Natural killer cell (primary cell): ENCODE measurements around the gene PDLIM4. TPM values are rescaled to one million over a fixed set of nuclear protein-coding genes. Genes with fewer than 3 reads are reported as not detected.

ENCODE experiments used
- ATAC-seq, 3 donors: fragments of 150-1000 bp in 2 of 3; fragments of 200-7000 bp in 1 of 3; cut with Tn5 transposase; 1 replicate in 1 of 3; 2 replicates in 2 of 3; pipeline ENCODE4 v1.10.0; 2021; ENCODE audit warnings: mild to moderate bottlenecking in 2 of 3, moderate library complexity in 2 of 3
- DNase-seq, 2 donors: peaks; one replicate each; pipeline versions ENCODE4 v3.0.0 to v3.0.0-alpha.2; 2013 to 2021; ENCODE audit warnings: mixed read lengths in 1 of 2
- H3K27ac ChIP-seq: one replicate; pipeline ENCODE4 v1.5.1; 2013; ENCODE audit warnings: mild to moderate bottlenecking, low read length
- H3K27me3 ChIP-seq: one replicate; pipeline ENCODE4 v1.6.1; 2013; ENCODE audit warnings: low read length; ENCODE audit not compliant: control insufficient read depth, insufficient read depth
- H3K36me3 ChIP-seq: one replicate; pipeline ENCODE4 v1.6.1; 2013; ENCODE audit warnings: low read length; ENCODE audit not compliant: control insufficient read depth, insufficient read depth
- H3K4me1 ChIP-seq: one replicate; pipeline ENCODE4 v1.6.1; 2013; ENCODE audit warnings: low read length; ENCODE audit not compliant: control insufficient read depth, insufficient read depth
- H3K4me3 ChIP-seq: one replicate; pipeline ENCODE4 v1.5.1; 2013; ENCODE audit warnings: low read length
- H3K9me3 ChIP-seq: one replicate; pipeline ENCODE4 v1.6.1; 2013; ENCODE audit warnings: low read length; ENCODE audit not compliant: control insufficient read depth, insufficient read depth
- H3K27ac Mint-ChIP-seq, 2 donors: one replicate each; pipeline ENCODE4 v1.8.0; 2022; ENCODE audit warnings: mild to moderate bottlenecking in 2 of 2, mixed read lengths in 2 of 2, moderate library complexity in 1 of 2
- H3K27me3 Mint-ChIP-seq, 2 donors: one replicate each; pipeline ENCODE4 v1.8.0; 2022; ENCODE audit warnings: low read depth in 2 of 2, mixed read lengths in 2 of 2
- H3K36me3 Mint-ChIP-seq: one replicate; pipeline ENCODE4 v1.8.0; 2022; ENCODE audit warnings: mixed read lengths
- H3K4me1 Mint-ChIP-seq, 2 donors: one replicate each; pipeline ENCODE4 v1.8.0; 2022; ENCODE audit warnings: mixed read lengths in 2 of 2
- H3K4me3 Mint-ChIP-seq: one replicate; pipeline ENCODE4 v1.8.0; 2022; ENCODE audit warnings: mild to moderate bottlenecking, moderate library complexity, mixed read lengths
- H3K9me3 Mint-ChIP-seq, 2 donors: one replicate each; pipeline ENCODE4 v1.8.0; 2022; ENCODE audit warnings: mixed read lengths in 2 of 2
- CTCF ChIP-seq: fragments of 200-600 bp; IDR thresholded peaks from one replicate; pipeline ENCODE4 v1.8.0; 2022; ENCODE audit warnings: antibody characterized with exemption
- WGBS: methylation state at CpG from one replicate; pipeline ENCODE4 v1.1.7; 2013; ENCODE audit warnings: missing lambda C conversion rate; ENCODE audit not compliant: insufficient coverage; 5-methylcytosine and 5-hydroxymethylcytosine counted together
- intact Hi-C: fragments of 100-400 bp; cut with micrococcal nuclease; formaldehyde crosslinking; loops from one replicate; pipeline ENCODE4 v1.14.2; 2022
- total RNA-seq, 4 donors: library from RNA; stranded (reverse); fragments of 120-200 nt in 1 of 4; gene quantifications; one replicate each; pipeline versions ENCODE4 v1.2.3 to v1.2.4, GENCODE V29; 2013 to 2022

The PDLIM4 gene
- total RNA-seq, 3 donors from 2014 or later (not counting 1 experiment from before 2014, with no cell fraction given): not detected

GRCh38 chr5:132260051-132260450 lies 2.6 kb downstream of the PDLIM4 start:
- Mint-ChIP-seq H3K36me3 (no peaks in the 10 kb centered on the region), H3K4me3 (no peak overlapping the region), H3K4me1 (peaks cover 0 to 9% of the 10 kb centered on the region in 2 donors), H3K27me3 (peaks cover 13 to 22% of the 10 kb centered on the region in 2 donors), H3K27ac (no peak overlapping the region), H3K9me3 (no peaks in the 10 kb centered on the region)
- intact Hi-C loops: no loop called here
- no peaks in the 10 kb centered on the region for H3K9me3 ChIP-seq
- DNase-seq (no peak), ATAC-seq (no peak)
- H3K4me1 ChIP-seq: peaks cover 10% of the 10 kb centered on the region
- H3K4me3 ChIP-seq: no peak overlapping the region
- TF ChIP-seq CTCF: no peak
- peaks cover 17% of the 10 kb centered on the region for H3K27me3 ChIP-seq
- H3K27ac ChIP-seq: no peak overlapping the region
- WGBS: 64% methylated on average over 6 of the region's 6 CpGs
- H3K36me3 ChIP-seq: no peaks in the 10 kb centered on the region

GRCh38 chr5:132260714-132261551 lies 3.4 kb downstream of the PDLIM4 start:
- Mint-ChIP-seq H3K27ac (no peak overlapping the region), H3K27me3 (peaks cover 9 to 19% of the 10 kb centered on the region in 2 donors), H3K4me1 (peaks cover 0 to 9% of the 10 kb centered on the region in 2 donors), H3K9me3 (no peaks in the 10 kb centered on the region), H3K4me3 (no peak overlapping the region), H3K36me3 (no peaks in the 10 kb centered on the region)
- DNase-seq (no peak), ATAC-seq (no peak)
- TF ChIP-seq CTCF: no peak
- Histone ChIP-seq H3K27me3 (peaks cover 17% of the 10 kb centered on the region), H3K4me3 (no peak overlapping the region), H3K36me3 (no peaks in the 10 kb centered on the region), H3K27ac (no peak overlapping the region), H3K9me3 (no peaks in the 10 kb centered on the region), H3K4me1 (peaks cover 10% of the 10 kb centered on the region)
- 38% methylated on average over 5 of the region's 6 CpGs for WGBS
- intact Hi-C loops: no loop called here

GRCh38 chr5:132261881-132262845 lies 4.7 kb downstream of the PDLIM4 start:
- no peak for ATAC-seq
- no peak for TF ChIP-seq CTCF
- H3K36me3 Mint-ChIP-seq: no peaks in the 10 kb centered on the region
- peaks cover 0 to 10% of the 10 kb centered on the region in 2 donors for H3K27me3 Mint-ChIP-seq
- Histone ChIP-seq H3K4me3 (no peak overlapping the region), H3K4me1 (peaks cover 8% of the 10 kb centered on the region), H3K27me3 (peaks cover 13% of the 10 kb centered on the region), H3K27ac (no peak overlapping the region), H3K36me3 (no peaks in the 10 kb centered on the region), H3K9me3 (no peaks in the 10 kb centered on the region)
- H3K27ac Mint-ChIP-seq: no peak overlapping the region
- 88% methylated on average over 7 of the region's 7 CpGs for WGBS
- no peaks in the 10 kb centered on the region for H3K9me3 Mint-ChIP-seq
- peaks cover 0 to 5% of the 10 kb centered on the region in 2 donors for H3K4me1 Mint-ChIP-seq
- DNase-seq: no peak
- intact Hi-C loops: no loop called here
- no peak overlapping the region for H3K4me3 Mint-ChIP-seq
